Tibial nerve (tissue), 4 donors: ENCODE data around the gene LRRC4C. TPM values are rescaled to one million over a fixed set of nuclear protein-coding genes. Genes with fewer than 3 reads are reported as not detected.

Experiments used
- DNase-seq, 2 donors: peaks; one replicate each; pipeline ENCODE4 v3.0.0-alpha.2; 2019; ENCODE audit warnings: low spot score in 2 of 2
- H3K27ac ChIP-seq, 4 donors: fragments of 200-600 bp; sonication (generic) in 3 of 4; one replicate each; pipeline ENCODE4 v1.5.1; 2017 to 2019; ENCODE audit warnings: mild to moderate bottlenecking in 1 of 4
- H3K27me3 ChIP-seq, 2 donors: fragments of 200-600 bp; sonication (generic) in 1 of 2; one replicate each; pipeline versions ENCODE4 v1.5.1 to v1.6.0; 2017 to 2019
- H3K36me3 ChIP-seq, 3 donors: fragments of 200-600 bp; sonication (generic); one replicate each; pipeline ENCODE4 v1.5.1; 2018 to 2019
- H3K4me1 ChIP-seq, 4 donors: fragments of 200-600 bp; sonication (generic) in 3 of 4; one replicate each; pipeline ENCODE4 v1.5.1; 2017 to 2019
- H3K4me3 ChIP-seq, 4 donors: fragments of 200-600 bp; sonication (generic) in 3 of 4; one replicate each; pipeline ENCODE4 v1.5.1; 2017 to 2019; ENCODE audit warnings: mild to moderate bottlenecking in 1 of 4, moderate library complexity in 1 of 4
- H3K9me3 ChIP-seq, 4 donors: fragments of 200-600 bp; sonication (generic) in 3 of 4; one replicate each; pipeline ENCODE4 v1.5.1; 2017 to 2019
- EP300 ChIP-seq, 2 donors: sonication (generic); formaldehyde crosslinking; IDR thresholded peaks; one replicate each; pipeline ENCODE4 v1.6.1; 2017; ENCODE audit warnings: antibody characterized with exemption in 2 of 2, mild to moderate bottlenecking in 1 of 2
- POLR2A ChIP-seq, 2 donors: fragments of 450-650 bp; IDR thresholded peaks; one replicate each; pipeline ENCODE4 v1.6.1; 2017; ENCODE audit warnings: antibody characterized with exemption in 2 of 2, mild to moderate bottlenecking in 2 of 2, moderate library complexity in 2 of 2
- WGBS, 2 donors: methylation state at CpG; one replicate each; pipeline ENCODE4 v1.1.5; 2018; 5-methylcytosine and 5-hydroxymethylcytosine counted together
- total RNA-seq, 4 donors: library from RNA; depleted of rRNA; stranded (reverse); fragments of >200 nt; gene quantifications; one replicate each; pipeline ENCODE4 v1.1.0, GENCODE V29; 2016
- TF ChIP-seq, protein P1 (sequence below), 5 experiments: fragments of 200-600 bp in 3 of 5; fragments of 450-650 bp in 2 of 5; sonication (generic) in 3 of 5; IDR thresholded peaks; one replicate each; pipeline ENCODE4 v1.5.1; 2016 to 2019; ENCODE audit warnings: antibody characterized with exemption in 5 of 5, mild to moderate bottlenecking in 3 of 5, moderate library complexity in 2 of 5

Gene LRRC4C
- total RNA-seq, 4 donors from 2014 or later, result 7.1 to 15.7 (median 8.4) TPM

DNA sequence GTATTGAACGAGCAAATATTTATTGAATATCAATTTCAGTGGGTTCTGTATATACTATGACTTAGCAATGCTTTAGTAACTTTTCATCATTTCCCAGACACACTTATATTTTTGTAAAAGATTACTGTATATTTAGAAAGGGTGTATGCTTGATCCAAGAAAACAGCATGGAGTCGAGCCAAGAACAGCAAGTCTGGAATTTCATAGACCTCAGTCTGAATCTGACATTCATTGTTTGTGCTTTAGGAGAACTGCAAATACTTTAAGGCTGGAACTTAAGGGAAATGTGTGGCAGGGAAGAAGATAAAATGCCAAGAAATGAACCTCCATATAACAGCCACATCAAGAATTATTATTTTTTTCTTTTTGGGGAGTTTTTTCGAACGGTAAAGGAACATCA is 1156.8 kb downstream of the LRRC4C start:
- no peaks in the 10 kb centered on the region for H3K27me3 ChIP-seq
- WGBS, 2 donors, result 48 to 50% methylated on average over 4 of the region's 4 CpGs
- H3K27ac ChIP-seq, result no peak overlapping the region
- no peaks in the 10 kb centered on the region for H3K9me3 ChIP-seq
- no peaks in the 10 kb centered on the region for H3K36me3 ChIP-seq
- H3K4me3 ChIP-seq, result no peak overlapping the region
- DNase-seq, result no peak
- H3K4me1 ChIP-seq, result no peaks in the 10 kb centered on the region
- TF ChIP-seq, protein P1, sequence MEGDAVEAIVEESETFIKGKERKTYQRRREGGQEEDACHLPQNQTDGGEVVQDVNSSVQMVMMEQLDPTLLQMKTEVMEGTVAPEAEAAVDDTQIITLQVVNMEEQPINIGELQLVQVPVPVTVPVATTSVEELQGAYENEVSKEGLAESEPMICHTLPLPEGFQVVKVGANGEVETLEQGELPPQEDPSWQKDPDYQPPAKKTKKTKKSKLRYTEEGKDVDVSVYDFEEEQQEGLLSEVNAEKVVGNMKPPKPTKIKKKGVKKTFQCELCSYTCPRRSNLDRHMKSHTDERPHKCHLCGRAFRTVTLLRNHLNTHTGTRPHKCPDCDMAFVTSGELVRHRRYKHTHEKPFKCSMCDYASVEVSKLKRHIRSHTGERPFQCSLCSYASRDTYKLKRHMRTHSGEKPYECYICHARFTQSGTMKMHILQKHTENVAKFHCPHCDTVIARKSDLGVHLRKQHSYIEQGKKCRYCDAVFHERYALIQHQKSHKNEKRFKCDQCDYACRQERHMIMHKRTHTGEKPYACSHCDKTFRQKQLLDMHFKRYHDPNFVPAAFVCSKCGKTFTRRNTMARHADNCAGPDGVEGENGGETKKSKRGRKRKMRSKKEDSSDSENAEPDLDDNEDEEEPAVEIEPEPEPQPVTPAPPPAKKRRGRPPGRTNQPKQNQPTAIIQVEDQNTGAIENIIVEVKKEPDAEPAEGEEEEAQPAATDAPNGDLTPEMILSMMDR (IDR thresholded peaks at IDR 0.05), result no peak
- TF ChIP-seq EP300 (IDR thresholded peaks at IDR 0.05) (no peak), POLR2A (IDR thresholded peaks at IDR 0.05) (no peak)

DNA sequence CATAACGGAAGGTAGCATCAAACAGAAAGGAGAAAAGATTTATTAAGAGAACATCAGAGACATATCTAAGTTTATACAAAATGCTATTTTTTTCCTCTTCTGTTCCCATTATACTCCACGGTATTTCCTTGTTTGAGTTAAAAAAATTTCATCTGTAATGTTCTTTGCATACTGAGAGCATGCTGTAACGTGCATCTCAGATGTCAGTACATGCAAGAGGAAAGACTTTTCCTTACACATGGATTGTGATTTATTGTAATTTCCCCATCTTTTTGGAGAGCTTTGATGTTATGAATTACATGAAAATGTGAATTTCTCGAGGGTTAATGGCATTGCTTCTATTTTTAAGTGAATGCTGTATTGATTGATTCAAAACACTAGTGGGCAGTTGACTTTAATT is 1164.0 kb downstream of the LRRC4C start:
- Histone ChIP-seq H3K4me3 (no peak overlapping the region), H3K9me3 (no peaks in the 10 kb centered on the region), H3K27ac (no peak overlapping the region), H3K36me3 (no peaks in the 10 kb centered on the region), H3K27me3 (no peaks in the 10 kb centered on the region), H3K4me1 (peaks cover 0 to 7% (median 3%) of the 10 kb centered on the region in 4 donors)
- no peak for TF ChIP-seq EP300 (IDR thresholded peaks at IDR 0.05)
- TF ChIP-seq, protein P1 (IDR thresholded peaks at IDR 0.05), result no peak
- TF ChIP-seq POLR2A (IDR thresholded peaks at IDR 0.05), result no peak
- WGBS, 2 donors, result 62 to 64% methylated on average over 4 of the region's 4 CpGs
- no peak for DNase-seq

DNA sequence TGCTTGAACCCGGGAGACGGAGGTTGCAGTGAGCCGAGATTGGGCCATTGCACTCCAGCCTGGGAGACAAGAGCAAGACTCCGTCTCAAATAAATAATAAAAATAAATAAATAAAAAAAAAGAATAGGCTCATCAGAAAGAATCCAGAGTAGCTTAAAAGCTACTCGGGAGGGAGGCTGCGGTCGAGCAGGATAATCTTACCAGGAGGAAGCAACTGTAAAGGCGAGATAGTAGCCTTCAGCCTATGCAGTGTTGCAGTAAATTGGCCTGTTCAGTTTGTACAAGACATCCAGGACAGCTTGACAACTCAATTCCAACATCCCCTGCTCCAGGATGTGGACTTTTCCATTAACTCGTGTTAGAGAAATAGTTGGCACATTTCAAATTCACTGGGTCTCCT is 1164.7 kb downstream of the LRRC4C start:
- WGBS, 2 donors, result 68 to 81% methylated on average over 9 of the region's 9 CpGs
- H3K4me3 ChIP-seq, result no peak overlapping the region
- TF ChIP-seq, protein P1 (IDR thresholded peaks at IDR 0.05), result no peak
- TF ChIP-seq EP300 (IDR thresholded peaks at IDR 0.05) (no peak), POLR2A (IDR thresholded peaks at IDR 0.05) (no peak)

DNA sequence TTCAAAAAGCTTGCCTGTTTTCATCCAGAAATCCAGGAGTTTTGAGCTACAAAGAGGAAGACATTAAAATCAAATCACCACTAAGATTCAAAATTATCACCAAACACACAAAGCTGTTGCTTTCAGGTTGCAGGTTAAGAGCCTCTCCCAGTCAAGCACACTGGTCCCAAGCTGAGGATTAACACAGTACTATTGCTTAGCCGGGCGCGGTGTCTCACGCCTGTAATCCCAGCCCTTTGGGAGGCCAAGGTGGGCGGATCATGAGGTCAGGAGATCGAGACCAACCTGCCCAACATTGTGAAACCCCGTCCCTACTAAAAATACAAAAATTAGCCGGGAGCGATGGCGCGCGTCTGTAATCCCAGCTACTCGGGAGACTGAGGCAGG is 1165.1 kb downstream of the LRRC4C start:
- Histone ChIP-seq H3K27ac (peak overlapping the region in 1 of 4 donors; percentile 94), H3K4me3 (peak overlapping the region in 1 of 4 donors; percentile 74), H3K27me3 (no peaks in the 10 kb centered on the region), H3K4me1 (peaks cover 0 to 7% (median 3%) of the 10 kb centered on the region in 4 donors), H3K9me3 (no peaks in the 10 kb centered on the region), H3K36me3 (no peaks in the 10 kb centered on the region)
- TF ChIP-seq EP300 (IDR thresholded peaks at IDR 0.05), result no peak
- TF ChIP-seq, protein P1 (IDR thresholded peaks at IDR 0.05), result no peak
- no peak for DNase-seq
- 70 to 74% methylated on average over 12 to 13 of the region's 13 CpGs for WGBS, 2 donors

More for the DNA sequence above, 1164.7 kb downstream of the LRRC4C start:
- no peak overlapping the region for H3K27ac ChIP-seq
- no peak for DNase-seq
- H3K36me3 ChIP-seq, result no peaks in the 10 kb centered on the region
- peaks cover 0 to 7% (median 3%) of the 10 kb centered on the region in 4 donors for H3K4me1 ChIP-seq
- H3K9me3 ChIP-seq, result no peaks in the 10 kb centered on the region
- H3K27me3 ChIP-seq, result no peaks in the 10 kb centered on the region

DNA sequence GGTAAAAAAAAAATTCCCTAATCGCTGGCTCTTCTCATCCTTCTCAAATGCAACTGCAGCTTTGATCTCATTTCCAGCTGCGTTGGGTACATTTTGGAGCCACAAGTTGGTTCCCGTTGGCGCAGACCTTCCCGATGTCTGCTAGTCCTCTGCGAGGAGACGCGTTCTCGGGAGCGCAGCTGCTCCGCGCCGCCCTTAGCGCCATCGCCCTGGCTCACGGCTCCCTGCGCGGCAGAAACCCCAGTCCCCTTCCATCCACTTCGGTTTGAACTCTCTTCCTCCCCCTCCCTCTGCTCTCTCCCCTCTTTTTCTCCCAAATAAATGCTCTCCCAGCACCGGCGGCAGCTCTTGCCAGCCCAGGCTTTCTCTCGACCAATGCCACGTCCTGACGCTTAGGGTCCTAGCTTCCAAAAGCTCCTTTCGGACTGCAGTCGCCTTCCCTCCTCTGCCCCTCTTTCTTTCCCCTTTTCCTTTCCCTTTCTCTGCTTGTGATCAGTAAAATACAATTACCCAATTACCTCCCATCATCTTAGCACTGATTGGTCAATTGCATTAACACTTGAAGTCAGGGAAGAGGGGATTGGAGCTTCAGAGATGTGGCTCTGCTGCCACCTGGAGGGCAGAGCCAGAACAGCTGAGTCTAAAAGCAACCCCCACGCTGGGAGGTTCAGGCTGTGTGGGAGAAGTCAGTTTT is 1165.7 kb downstream of the LRRC4C start:
- peak overlapping the region; percentile 53 to 74 (median 55) for H3K4me3 ChIP-seq
- no peaks in the 10 kb centered on the region for H3K27me3 ChIP-seq
- peaks cover 0 to 9% (median 3%) of the 10 kb centered on the region in 4 donors for H3K4me1 ChIP-seq
- no peaks in the 10 kb centered on the region for H3K36me3 ChIP-seq
- peak; percentile 38 to 70 for DNase-seq
- 1 to 2% methylated on average over 27 of the region's 27 CpGs for WGBS, 2 donors
- TF ChIP-seq POLR2A (IDR thresholded peaks at IDR 0.05), result peak; percentile 51 to 72
- TF ChIP-seq, protein P1 (IDR thresholded peaks at IDR 0.05), result peak; percentile 72 to 91 (median 87)
- peak in 1 of 2 donors; percentile 92 for TF ChIP-seq EP300 (IDR thresholded peaks at IDR 0.05)
- peak overlapping the region; percentile 70 to 94 (median 88) for H3K27ac ChIP-seq
- no peaks in the 10 kb centered on the region for H3K9me3 ChIP-seq
